Fibroblast of lung (primary cell): ENCODE data around the gene TMEM11. TPM values are rescaled to one million over a fixed set of nuclear protein-coding genes. Genes with fewer than 3 reads are reported as not detected.
A peak's percentile ranks its signal among the peaks of the same experiment; 100 is the strongest.

Experiments used
- DNase-seq, 2 donors: peaks; one replicate each; pipeline versions ENCODE4 v3.0.0 to v3.0.0-alpha.2; 2010; ENCODE audit warnings: low read depth in 2 of 2
- H2AFZ ChIP-seq: 2 replicates; pipeline ENCODE4 v1.5.1; 2012; ENCODE audit warnings: low read length, control low read depth, inconsistent platforms
- H3K27ac ChIP-seq: 2 replicates; pipeline ENCODE4 v1.5.1; 2011; ENCODE audit warnings: low read length, control low read depth; ENCODE audit not compliant: insufficient read depth
- H3K27me3 ChIP-seq: 2 replicates; pipeline ENCODE4 v1.5.1; 2011; ENCODE audit warnings: mild to moderate bottlenecking, low read length; ENCODE audit not compliant: control insufficient read depth, insufficient read depth
- H3K36me3 ChIP-seq: 2 replicates; pipeline ENCODE4 v1.5.1; 2011; ENCODE audit warnings: low read length; ENCODE audit not compliant: control insufficient read depth, insufficient read depth
- H3K4me1 ChIP-seq: 2 replicates; pipeline ENCODE4 v1.5.1; 2011; ENCODE audit warnings: low read length; ENCODE audit not compliant: control insufficient read depth, insufficient read depth; ENCODE audit errors: extremely low read depth
- H3K4me2 ChIP-seq: 2 replicates; pipeline ENCODE4 v1.5.1; 2011; ENCODE audit warnings: low read length, control low read depth; ENCODE audit not compliant: insufficient read depth; ENCODE audit errors: extremely low read depth
- H3K4me3 ChIP-seq, 4 experiments: fragments of 200-600 bp in 1 of 4; sonication (generic) in 1 of 4; replicated peaks in 1 of 4; 2 replicates each; pipeline ENCODE4 v1.5.1; 2011 to 2016; ENCODE audit warnings: low read length in 4 of 4, low read depth in 3 of 4, mild to moderate bottlenecking in 3 of 4, control low read depth in 2 of 4, inconsistent platforms in 1 of 4, mixed read lengths in 1 of 4; ENCODE audit not compliant: insufficient read depth in 1 of 4; ENCODE audit errors: control extremely low read depth in 1 of 4
- H3K79me2 ChIP-seq: 2 replicates; pipeline ENCODE4 v1.5.1; 2012; ENCODE audit warnings: mild to moderate bottlenecking, low read length, inconsistent platforms; ENCODE audit not compliant: control insufficient read depth, insufficient read depth
- H3K9ac ChIP-seq: 2 replicates; pipeline ENCODE4 v1.5.1; 2011; ENCODE audit warnings: mild to moderate bottlenecking, low read length, control low read depth; ENCODE audit not compliant: insufficient read depth
- H3K9me3 ChIP-seq: 2 replicates; pipeline ENCODE4 v1.5.1; 2012; ENCODE audit warnings: low read depth, low read length; ENCODE audit not compliant: control insufficient read depth, insufficient read depth
- H4K20me1 ChIP-seq: 2 replicates; pipeline ENCODE4 v1.5.1; 2011; ENCODE audit warnings: low read length; ENCODE audit not compliant: control insufficient read depth, insufficient read depth; ENCODE audit errors: extremely low read depth
- EZH2 ChIP-seq: IDR thresholded peaks from 2 replicates; pipeline ENCODE4 v1.5.1; 2012; ENCODE audit warnings: low read length, control low read depth, mild to moderate bottlenecking; ENCODE audit errors: missing control alignments
- polyA plus RNA-seq, 2 donors: library from polyadenylated mRNA; depleted of rRNA in 1 of 2; stranded (reverse) in 1 of 2; unstranded in 1 of 2; fragments of >200 nt; gene quantifications; 2 replicates each; pipeline ENCODE4 v1.2.1, GENCODE V29; 2011 to 2012; ENCODE audit warnings: missing spikeins in 1 of 2
- total RNA-seq: library from RNA; depleted of rRNA; stranded (reverse); fragments of >200 nt; gene quantifications from 2 replicates; pipeline ENCODE4 v1.2.1, GENCODE V29; 2014
- TF ChIP-seq, protein P1 (sequence below), 2 donors: IDR thresholded peaks in 1 of 2; conservative IDR thresholded peaks in 1 of 2; 1 replicate in 1 of 2; 2 replicates in 1 of 2; pipeline ENCODE4 v1.5.1; 2011 to 2012; ENCODE audit warnings: low read length in 2 of 2, control low read depth in 1 of 2, inconsistent platforms in 1 of 2, low read depth in 1 of 2, mild to moderate bottlenecking in 1 of 2

Gene TMEM11
- total and polyA plus RNA-seq, 2 donors (not counting 1 experiment from before 2014, with no cell fraction given): 21.5 to 41.1 TPM

DNA sequence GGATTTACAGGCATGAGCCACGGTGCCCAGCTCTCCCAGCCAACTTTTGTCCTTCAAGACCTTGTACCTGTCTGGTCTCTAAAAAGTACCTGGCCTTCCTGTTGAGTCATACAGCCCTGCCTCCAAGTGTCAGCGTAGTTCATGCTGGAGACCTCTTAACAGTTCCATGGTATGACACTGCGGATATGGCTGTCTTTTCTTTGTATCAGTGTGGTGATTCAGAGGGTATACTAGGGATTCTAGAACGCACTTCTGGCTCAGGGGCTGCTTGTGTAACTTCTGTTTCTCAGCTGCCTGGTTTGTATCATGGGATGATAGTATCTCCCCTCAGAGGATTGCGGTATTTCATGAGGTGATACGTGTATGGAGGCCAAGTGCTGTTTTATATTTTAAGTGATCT, 2.0 kb upstream of the TMEM11 start:
- Histone ChIP-seq H3K9ac (no peak overlapping the region), H3K27me3 (no peaks in the 10 kb centered on the region), H3K4me1 (peaks cover 11% of the 10 kb centered on the region), H3K4me2 (no peak overlapping the region), H3K27ac (no peak overlapping the region), H3K36me3 (peaks cover under 1% of the 10 kb centered on the region), H4K20me1 (no peaks in the 10 kb centered on the region), H3K4me3 (peak overlapping the region in 1 of 4 experiments; percentile 10), H2AFZ (no peak overlapping the region), H3K79me2 (peaks cover 47% of the 10 kb centered on the region), H3K9me3 (no peaks in the 10 kb centered on the region)
- peak in 1 of 2 donors; percentile 67 for DNase-seq
- TF ChIP-seq EZH2: no peak
- TF ChIP-seq, protein P1, sequence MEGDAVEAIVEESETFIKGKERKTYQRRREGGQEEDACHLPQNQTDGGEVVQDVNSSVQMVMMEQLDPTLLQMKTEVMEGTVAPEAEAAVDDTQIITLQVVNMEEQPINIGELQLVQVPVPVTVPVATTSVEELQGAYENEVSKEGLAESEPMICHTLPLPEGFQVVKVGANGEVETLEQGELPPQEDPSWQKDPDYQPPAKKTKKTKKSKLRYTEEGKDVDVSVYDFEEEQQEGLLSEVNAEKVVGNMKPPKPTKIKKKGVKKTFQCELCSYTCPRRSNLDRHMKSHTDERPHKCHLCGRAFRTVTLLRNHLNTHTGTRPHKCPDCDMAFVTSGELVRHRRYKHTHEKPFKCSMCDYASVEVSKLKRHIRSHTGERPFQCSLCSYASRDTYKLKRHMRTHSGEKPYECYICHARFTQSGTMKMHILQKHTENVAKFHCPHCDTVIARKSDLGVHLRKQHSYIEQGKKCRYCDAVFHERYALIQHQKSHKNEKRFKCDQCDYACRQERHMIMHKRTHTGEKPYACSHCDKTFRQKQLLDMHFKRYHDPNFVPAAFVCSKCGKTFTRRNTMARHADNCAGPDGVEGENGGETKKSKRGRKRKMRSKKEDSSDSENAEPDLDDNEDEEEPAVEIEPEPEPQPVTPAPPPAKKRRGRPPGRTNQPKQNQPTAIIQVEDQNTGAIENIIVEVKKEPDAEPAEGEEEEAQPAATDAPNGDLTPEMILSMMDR (conservative IDR thresholded peaks at IDR 0.05 in 1 of 2, IDR thresholded peaks at IDR 0.05 in 1 of 2; ENCODE audit: low read depth in 1 of 2, low read length in 2 of 2): no peak

DNA sequence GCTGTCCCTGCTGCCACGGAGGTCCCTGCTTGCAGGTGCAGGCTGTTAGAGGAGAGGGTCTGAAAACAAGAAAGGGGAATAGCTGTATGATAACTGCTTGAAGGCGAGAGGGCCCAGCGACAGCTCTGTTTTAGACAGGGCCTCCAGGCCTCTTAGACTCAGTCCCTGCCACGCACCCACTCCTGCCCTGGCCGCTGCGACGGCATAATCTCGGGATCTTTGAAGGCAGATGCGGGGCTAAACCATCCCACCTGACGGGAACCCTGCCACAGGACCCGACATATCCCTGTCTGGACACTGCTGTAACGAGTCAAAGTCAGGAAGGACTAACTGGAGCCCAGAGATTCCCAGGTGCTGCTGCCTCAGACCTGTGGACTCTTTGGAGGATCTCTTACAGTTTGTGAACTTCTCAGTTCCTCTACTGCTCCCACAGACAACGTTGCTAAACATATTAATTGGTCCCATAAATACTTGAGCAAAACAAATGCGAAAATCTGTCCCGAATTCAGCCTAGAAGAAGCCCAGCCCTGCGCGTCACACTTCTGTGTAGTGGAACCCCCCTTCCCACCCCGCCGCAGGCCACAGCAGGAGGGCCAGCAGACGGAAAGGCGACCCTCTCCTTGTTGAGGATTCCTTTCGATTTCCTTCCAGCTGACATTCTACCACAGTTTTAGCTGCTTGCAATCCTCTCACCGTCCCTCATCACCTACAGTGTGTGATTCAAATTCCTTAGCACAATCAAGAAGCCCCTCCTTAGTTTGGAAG, 998 bp upstream of the TMEM11 start:
- Histone ChIP-seq H3K27me3 (no peaks in the 10 kb centered on the region), H3K9me3 (no peaks in the 10 kb centered on the region), H3K4me3 (peak overlapping the region; percentile 72 to 98 (median 88)), H4K20me1 (no peaks in the 10 kb centered on the region), H3K36me3 (peaks cover 5% of the 10 kb centered on the region), H3K9ac (peak overlapping the region; percentile 94), H3K79me2 (peaks cover 57% of the 10 kb centered on the region), H2AFZ (peak overlapping the region; percentile 78), H3K4me1 (peaks cover 11% of the 10 kb centered on the region), H3K4me2 (peak overlapping the region; percentile 98), H3K27ac (peak overlapping the region; percentile 87)
- TF ChIP-seq, protein P1 (conservative IDR thresholded peaks at IDR 0.05 in 1 of 2, IDR thresholded peaks at IDR 0.05 in 1 of 2; ENCODE audit: low read depth in 1 of 2, low read length in 2 of 2): no peak
- DNase-seq: peak; percentile 13 to 35

DNA sequence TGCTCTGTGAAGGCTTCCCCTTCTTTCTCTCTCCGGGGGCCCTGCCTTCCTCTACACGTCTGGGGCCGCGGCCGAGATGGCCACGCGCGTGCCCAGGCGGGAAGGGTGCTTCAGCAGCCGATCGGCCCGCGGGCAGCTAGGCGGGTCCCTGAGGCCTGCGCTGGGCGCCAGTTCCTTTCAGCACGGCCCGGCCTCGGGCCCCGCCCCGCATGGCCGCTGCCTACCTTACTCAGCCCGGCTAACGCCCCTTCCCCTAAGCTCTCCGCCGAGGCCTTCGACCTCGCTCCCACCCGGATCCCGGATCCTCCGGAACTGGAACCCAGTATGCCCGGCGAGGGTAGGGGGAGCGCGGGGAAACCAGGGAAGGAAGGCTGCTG, 335 bp downstream of the TMEM11 start:
- H3K27ac ChIP-seq: peak overlapping the region; percentile 87
- H3K9me3 ChIP-seq: no peaks in the 10 kb centered on the region
- peak overlapping the region; percentile 72 to 98 (median 94) for H3K4me3 ChIP-seq
- no peaks in the 10 kb centered on the region for H4K20me1 ChIP-seq
- TF ChIP-seq, protein P1 (conservative IDR thresholded peaks at IDR 0.05 in 1 of 2, IDR thresholded peaks at IDR 0.05 in 1 of 2; ENCODE audit: low read depth in 1 of 2, low read length in 2 of 2): no peak
- no peak for TF ChIP-seq EZH2
- peaks cover 8% of the 10 kb centered on the region for H3K36me3 ChIP-seq
- peak overlapping the region; percentile 62 for H2AFZ ChIP-seq
- DNase-seq: no peak
- H3K4me1 ChIP-seq: peaks cover 11% of the 10 kb centered on the region
- H3K27me3 ChIP-seq: no peaks in the 10 kb centered on the region
- H3K9ac ChIP-seq: peak overlapping the region; percentile 94
- H3K79me2 ChIP-seq: peaks cover 70% of the 10 kb centered on the region
- H3K4me2 ChIP-seq: peak overlapping the region; percentile 93
